GM12873 (cell line): ENCODE measurements around the gene HOXB5.

Experiments used
- TF ChIP-seq, protein P1 (sequence below): IDR thresholded peaks from 2 replicates; pipeline ENCODE4 v1.5.1; 2012; ENCODE audit warnings: low read depth, mild to moderate bottlenecking, moderate library complexity, low read length, control low read depth; ENCODE audit not compliant: insufficient read depth; ENCODE audit errors: missing control alignments

The HOXB5 gene

DNA sequence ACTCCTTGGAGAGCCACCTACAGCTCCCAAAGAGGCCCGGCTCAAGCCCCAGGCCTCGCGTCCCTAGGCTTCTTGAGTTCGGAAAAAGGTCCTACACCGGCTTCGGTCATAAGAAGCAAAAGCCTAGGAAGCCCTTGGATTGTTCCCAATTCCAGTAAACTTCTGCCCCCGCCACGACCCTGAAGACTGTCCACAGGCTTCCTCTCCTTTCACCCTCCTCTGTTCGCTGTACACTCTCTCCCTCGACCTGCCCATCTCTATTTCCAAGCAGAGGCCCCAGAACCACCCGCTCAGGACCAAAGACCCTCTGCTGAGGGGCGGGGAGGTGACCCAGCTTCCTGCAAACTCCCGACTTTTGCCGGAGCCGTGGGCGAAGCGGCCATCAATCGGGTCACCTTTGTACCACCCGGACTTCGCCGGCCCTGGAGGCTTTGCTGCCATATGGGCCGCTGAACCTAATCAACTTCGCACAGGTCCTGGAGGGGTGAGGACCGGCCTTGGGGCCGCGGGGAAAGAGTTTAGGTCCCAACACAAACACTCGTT, 51.4 kb downstream of the HOXB5 start:
- TF ChIP-seq, protein P1, sequence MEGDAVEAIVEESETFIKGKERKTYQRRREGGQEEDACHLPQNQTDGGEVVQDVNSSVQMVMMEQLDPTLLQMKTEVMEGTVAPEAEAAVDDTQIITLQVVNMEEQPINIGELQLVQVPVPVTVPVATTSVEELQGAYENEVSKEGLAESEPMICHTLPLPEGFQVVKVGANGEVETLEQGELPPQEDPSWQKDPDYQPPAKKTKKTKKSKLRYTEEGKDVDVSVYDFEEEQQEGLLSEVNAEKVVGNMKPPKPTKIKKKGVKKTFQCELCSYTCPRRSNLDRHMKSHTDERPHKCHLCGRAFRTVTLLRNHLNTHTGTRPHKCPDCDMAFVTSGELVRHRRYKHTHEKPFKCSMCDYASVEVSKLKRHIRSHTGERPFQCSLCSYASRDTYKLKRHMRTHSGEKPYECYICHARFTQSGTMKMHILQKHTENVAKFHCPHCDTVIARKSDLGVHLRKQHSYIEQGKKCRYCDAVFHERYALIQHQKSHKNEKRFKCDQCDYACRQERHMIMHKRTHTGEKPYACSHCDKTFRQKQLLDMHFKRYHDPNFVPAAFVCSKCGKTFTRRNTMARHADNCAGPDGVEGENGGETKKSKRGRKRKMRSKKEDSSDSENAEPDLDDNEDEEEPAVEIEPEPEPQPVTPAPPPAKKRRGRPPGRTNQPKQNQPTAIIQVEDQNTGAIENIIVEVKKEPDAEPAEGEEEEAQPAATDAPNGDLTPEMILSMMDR = no peak

DNA sequence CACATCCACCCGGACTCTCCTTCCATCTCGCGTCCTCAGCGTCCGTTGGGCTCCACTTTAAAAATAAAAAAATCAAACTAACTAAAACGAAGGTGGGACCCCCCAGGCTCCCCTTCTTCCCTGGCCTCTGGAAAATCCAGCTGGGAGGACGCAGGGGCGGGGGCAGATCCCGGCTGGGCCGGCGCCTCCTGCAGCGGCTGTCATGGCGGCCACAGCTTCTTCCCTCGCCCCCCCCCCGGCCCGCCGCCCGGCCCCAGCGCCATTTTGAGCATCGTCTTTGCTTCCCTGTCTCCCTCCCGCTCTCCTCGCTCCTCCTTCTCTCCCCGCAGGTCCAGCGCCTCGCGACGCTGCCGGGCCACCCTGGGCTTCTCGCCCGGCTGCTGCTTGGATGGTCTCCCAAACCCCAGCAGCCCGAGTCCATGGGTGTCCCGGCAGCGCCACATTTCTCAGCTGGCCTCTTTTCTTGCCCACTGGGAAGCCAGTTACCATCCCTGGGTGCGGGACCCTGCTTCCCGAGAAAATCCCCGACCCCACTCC, 51.9 kb downstream of the HOXB5 start:
- TF ChIP-seq, protein P1 = no peak
